Cardiac muscle cell (in vitro differentiated cells and primary cell): Measurements from ENCODE around the gene POLR2L. TPM values are rescaled to one million over a fixed set of nuclear protein-coding genes. Genes with fewer than 3 reads are reported as not detected.

Source experiments
- DNase-seq, 2 donors: peaks; one replicate each; pipeline versions ENCODE4 v3.0.0 to v3.0.0-alpha.2; 2010 to 2017; ENCODE audit warnings: low read depth in 1 of 2, low spot score in 1 of 2
- H3K27ac ChIP-seq: fragments of 200-600 bp; sonication (generic); 2 replicates; pipeline ENCODE4 v1.5.1; 2016
- H3K27me3 ChIP-seq: fragments of 200-600 bp; sonication (generic); 2 replicates; pipeline ENCODE4 v1.6.0; 2016; ENCODE audit warnings: control low read depth
- H3K36me3 ChIP-seq: fragments of 200-600 bp; sonication (generic); 2 replicates; pipeline ENCODE4 v1.5.1; 2016; ENCODE audit warnings: control low read depth
- H3K4me1 ChIP-seq: fragments of 200-600 bp; sonication (generic); 2 replicates; pipeline ENCODE4 v1.8.1; 2017; ENCODE audit warnings: low read depth, mild to moderate bottlenecking, mixed run types
- H3K4me3 ChIP-seq: fragments of 200-600 bp; sonication (generic); 2 replicates; pipeline ENCODE4 v1.5.1; 2016; ENCODE audit warnings: mild to moderate bottlenecking
- H3K9me3 ChIP-seq: fragments of 200-600 bp; sonication (generic); 2 replicates; pipeline ENCODE4 v1.5.1; 2017; ENCODE audit warnings: low read depth, mild to moderate bottlenecking, control low read depth
- polyA plus RNA-seq: library from polyadenylated mRNA; unstranded; fragments of >200 nt; fragmentation: Nextera tagmentation; extraction: Ambion mirVana; gene quantifications from 2 replicates; pipeline ENCODE4 v1.2.1, GENCODE V29; 2016
- total RNA-seq: library from RNA; depleted of rRNA; stranded (reverse); fragments of >200 nt; gene quantifications from 2 replicates; pipeline ENCODE4 v1.2.3, GENCODE V29; 2016
- TF ChIP-seq, protein P1 (sequence below): IDR thresholded peaks from 2 replicates; pipeline ENCODE4 v1.5.1; 2012; ENCODE audit warnings: low read depth, mild to moderate bottlenecking, low read length

The POLR2L gene
- total and polyA plus RNA-seq, 2 experiments from 2014 or later: 67.3 to 482 TPM

DNA sequence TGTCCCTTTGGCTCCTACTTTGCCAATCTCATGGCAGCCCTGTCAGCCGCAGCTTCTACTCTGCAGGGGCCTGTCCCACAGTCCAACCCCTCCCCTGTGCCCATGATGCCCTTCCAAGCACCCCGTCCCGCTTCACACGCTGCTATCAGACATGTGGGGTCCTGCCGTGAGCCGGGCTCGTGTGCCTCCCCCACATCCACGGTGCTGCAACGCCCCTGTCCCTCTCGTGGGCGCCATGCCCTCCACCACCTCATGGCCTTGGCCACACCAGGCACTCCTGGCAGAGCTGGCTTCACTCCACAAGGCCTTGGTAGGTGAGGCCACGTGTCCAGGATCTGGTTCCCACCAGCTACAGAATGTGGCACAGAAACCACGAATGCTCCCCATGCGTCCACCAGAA, 45.3 kb upstream of the POLR2L start:
- Histone ChIP-seq H3K36me3 (no peaks in the 10 kb centered on the region), H3K27me3 (no peaks in the 10 kb centered on the region), H3K4me3 (no peak overlapping the region), H3K27ac (no peak overlapping the region), H3K9me3 (no peaks in the 10 kb centered on the region), H3K4me1 (no peaks in the 10 kb centered on the region)
- no peak for DNase-seq
- TF ChIP-seq, protein P1, sequence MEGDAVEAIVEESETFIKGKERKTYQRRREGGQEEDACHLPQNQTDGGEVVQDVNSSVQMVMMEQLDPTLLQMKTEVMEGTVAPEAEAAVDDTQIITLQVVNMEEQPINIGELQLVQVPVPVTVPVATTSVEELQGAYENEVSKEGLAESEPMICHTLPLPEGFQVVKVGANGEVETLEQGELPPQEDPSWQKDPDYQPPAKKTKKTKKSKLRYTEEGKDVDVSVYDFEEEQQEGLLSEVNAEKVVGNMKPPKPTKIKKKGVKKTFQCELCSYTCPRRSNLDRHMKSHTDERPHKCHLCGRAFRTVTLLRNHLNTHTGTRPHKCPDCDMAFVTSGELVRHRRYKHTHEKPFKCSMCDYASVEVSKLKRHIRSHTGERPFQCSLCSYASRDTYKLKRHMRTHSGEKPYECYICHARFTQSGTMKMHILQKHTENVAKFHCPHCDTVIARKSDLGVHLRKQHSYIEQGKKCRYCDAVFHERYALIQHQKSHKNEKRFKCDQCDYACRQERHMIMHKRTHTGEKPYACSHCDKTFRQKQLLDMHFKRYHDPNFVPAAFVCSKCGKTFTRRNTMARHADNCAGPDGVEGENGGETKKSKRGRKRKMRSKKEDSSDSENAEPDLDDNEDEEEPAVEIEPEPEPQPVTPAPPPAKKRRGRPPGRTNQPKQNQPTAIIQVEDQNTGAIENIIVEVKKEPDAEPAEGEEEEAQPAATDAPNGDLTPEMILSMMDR: no peak

DNA sequence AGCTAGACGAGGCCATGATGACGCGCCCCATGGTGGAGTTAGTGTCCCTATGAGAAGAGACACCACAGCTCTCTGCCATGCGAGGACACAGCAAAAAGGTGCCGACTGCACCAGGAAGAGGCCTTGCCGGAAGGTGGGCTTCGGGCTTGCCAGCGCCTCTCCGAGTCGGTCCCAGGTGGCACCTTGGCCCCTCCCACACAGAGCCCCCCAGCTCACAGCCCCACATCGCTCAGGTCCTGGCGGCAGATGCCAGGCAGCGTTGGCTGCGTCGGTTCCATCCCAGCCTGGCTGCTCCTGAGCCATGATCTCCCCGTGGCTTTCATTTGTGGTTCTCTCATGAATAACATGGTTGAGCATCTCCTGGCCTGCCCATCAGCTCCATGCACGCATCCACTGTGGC, 44.2 kb upstream of the POLR2L start:
- no peak overlapping the region for H3K4me3 ChIP-seq
- no peak for DNase-seq

DNA sequence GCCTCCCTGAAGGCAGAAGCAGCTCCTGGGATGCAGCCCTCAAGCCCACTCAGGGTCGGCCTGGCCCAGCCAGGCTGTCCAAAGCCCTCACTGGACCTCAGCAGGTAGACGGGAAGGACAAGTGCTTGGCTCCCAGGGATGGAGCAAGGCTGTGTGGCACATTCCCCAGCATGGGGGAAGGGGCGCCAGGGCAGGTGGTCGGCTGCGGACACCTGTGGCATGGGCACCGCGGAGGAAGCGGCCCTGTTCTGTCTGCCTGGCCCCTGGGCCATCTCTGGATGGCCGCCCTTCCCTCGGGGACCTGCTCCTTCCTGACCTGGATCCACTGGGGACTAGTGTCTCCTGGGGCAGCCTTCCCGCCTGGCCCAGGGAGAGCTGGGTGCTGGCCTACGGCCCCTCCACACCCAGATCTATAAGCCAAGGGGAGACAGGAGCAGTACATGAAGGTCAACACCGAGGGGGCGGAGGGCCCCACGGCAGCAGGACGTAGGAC, 42.3 kb upstream of the POLR2L start:
- Histone ChIP-seq H3K4me1 (no peaks in the 10 kb centered on the region), H3K36me3 (peaks cover 3% of the 10 kb centered on the region), H3K4me3 (no peak overlapping the region), H3K9me3 (no peaks in the 10 kb centered on the region), H3K27ac (no peak overlapping the region), H3K27me3 (no peaks in the 10 kb centered on the region)
- TF ChIP-seq, protein P1: no peak
- DNase-seq: no peak

More for the DNA sequence above, 44.2 kb upstream of the POLR2L start:
- Histone ChIP-seq H3K27me3 (no peaks in the 10 kb centered on the region), H3K36me3 (no peaks in the 10 kb centered on the region), H3K4me1 (no peaks in the 10 kb centered on the region), H3K27ac (no peak overlapping the region), H3K9me3 (no peaks in the 10 kb centered on the region)
- TF ChIP-seq, protein P1: no peak

DNA sequence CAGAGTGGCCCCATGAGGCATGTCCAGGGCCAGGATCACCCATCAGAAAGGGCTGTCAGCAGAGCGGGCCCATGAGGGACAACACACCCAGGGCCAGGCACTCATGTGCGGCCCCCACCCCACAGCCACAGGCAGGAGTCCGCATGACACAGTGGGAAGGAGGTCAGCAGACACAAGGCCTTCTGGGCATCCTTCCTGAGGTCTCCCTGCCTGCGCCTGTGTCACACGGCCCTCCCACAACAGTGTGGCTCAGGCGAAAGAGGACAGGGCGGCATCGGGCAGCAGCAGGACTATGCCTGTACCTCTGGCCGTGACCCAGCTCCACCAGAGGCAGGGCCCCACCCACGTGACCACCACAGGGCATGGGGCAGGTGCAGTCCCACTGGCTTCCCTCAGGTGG, 41.2 kb upstream of the POLR2L start:
- Histone ChIP-seq H3K4me3 (no peak overlapping the region), H3K9me3 (no peaks in the 10 kb centered on the region), H3K27ac (no peak overlapping the region), H3K4me1 (no peaks in the 10 kb centered on the region), H3K36me3 (peaks cover 3% of the 10 kb centered on the region), H3K27me3 (no peaks in the 10 kb centered on the region)
- no peak for DNase-seq
- TF ChIP-seq, protein P1: no peak

DNA sequence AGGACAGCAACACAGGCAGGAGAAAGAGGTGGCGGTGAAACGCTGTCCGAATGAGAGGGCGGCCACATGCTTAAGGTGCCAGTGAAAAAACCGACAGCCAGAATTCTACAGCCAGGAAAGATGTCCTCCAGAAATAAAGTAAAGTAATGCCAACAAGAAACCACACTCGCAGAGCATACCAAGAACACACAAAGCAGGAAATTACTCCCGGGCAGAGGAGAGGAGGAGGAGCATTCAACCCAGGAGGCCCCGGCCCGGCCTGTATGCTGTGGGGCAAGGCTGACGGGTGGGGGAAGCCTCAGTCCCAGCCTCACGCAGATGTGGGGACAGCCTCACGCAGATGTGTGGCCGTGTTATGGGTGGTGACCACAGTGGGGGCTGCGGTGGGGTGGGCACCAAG, 40.3 kb upstream of the POLR2L start:
- H3K27me3 ChIP-seq: no peaks in the 10 kb centered on the region
- no peaks in the 10 kb centered on the region for H3K4me1 ChIP-seq
- TF ChIP-seq, protein P1: no peak
- H3K4me3 ChIP-seq: no peak overlapping the region
- no peak for DNase-seq
- peaks cover 3% of the 10 kb centered on the region for H3K36me3 ChIP-seq
- H3K27ac ChIP-seq: no peak overlapping the region
- H3K9me3 ChIP-seq: no peaks in the 10 kb centered on the region

DNA sequence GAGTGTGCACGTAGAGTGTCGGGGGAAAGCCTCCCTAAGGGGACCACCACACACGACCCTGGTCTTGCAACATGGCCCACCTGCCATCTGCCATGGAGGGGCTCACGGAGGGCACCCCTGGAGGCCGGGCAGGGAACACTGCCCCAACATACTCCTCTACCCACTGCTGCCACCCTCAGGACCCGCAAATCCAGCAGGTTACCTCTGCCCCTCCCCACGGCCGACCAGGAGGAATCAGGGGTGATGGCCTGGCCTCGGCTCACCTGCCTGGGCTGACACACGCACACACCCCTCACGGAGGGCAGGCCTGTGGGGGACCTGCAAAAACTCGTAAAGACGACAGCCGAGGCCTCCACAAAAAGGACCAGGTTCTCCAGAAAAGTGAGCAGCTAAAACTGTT, 38.1 kb upstream of the POLR2L start:
- Histone ChIP-seq H3K4me1 (no peaks in the 10 kb centered on the region), H3K27ac (no peak overlapping the region), H3K9me3 (no peaks in the 10 kb centered on the region), H3K27me3 (no peaks in the 10 kb centered on the region), H3K36me3 (peaks cover 3% of the 10 kb centered on the region), H3K4me3 (no peak overlapping the region)
- TF ChIP-seq, protein P1: no peak
- no peak for DNase-seq
